SU-DHL-6 (cell line): Measurements from ENCODE around the gene HHAT.

Experiments used
- H2AFZ ChIP-seq: fragments of 200-600 bp; sonication (generic); 2 replicates; pipeline ENCODE4 v1.6.1; 2014; ENCODE audit warnings: low read depth, mild to moderate bottlenecking, moderate library complexity, mixed read lengths, antibody characterized with exemption, low read length; ENCODE audit not compliant: severe bottlenecking
- H3F3A ChIP-seq: fragments of 200-600 bp; shearing (Covaris generic); 2 replicates; pipeline ENCODE4 v1.6.0; 2016; ENCODE audit warnings: antibody characterized with exemption, mild to moderate bottlenecking; ENCODE audit not compliant: insufficient read depth
- H3K27ac ChIP-seq: fragments of 200-600 bp; sonication (generic); 2 replicates; pipeline ENCODE4 v1.5.1; 2016; ENCODE audit warnings: low read depth, mild to moderate bottlenecking, low read length, moderate library complexity, mixed read lengths
- H3K27me3 ChIP-seq: fragments of 200-600 bp; sonication (generic), shearing (Covaris generic); 2 replicates; pipeline ENCODE4 v1.6.0; 2014; ENCODE audit warnings: mild to moderate bottlenecking, low read length
- H3K36me3 ChIP-seq: fragments of 200-600 bp; sonication (generic); 2 replicates; pipeline ENCODE4 v1.6.1; 2014; ENCODE audit warnings: mild to moderate bottlenecking, low read length, mixed read lengths
- H3K4me2 ChIP-seq: fragments of 300-600, 200-600 bp; shearing (Covaris generic), sonication (generic); 2 replicates; pipeline ENCODE4 v1.6.0; 2014; ENCODE audit warnings: low read length, low read depth, mild to moderate bottlenecking; ENCODE audit not compliant: poor library complexity, severe bottlenecking
- H3K4me3 ChIP-seq: fragments of 200-600 bp; sonication (generic); 2 replicates; pipeline ENCODE4 v1.5.1; 2014; ENCODE audit warnings: antibody characterized with exemption, low read length, mild to moderate bottlenecking, mixed read lengths; ENCODE audit not compliant: insufficient read depth, poor library complexity, severe bottlenecking
- H3K79me2 ChIP-seq: fragments of 200-600 bp; sonication (generic); 2 replicates; pipeline ENCODE4 v1.6.1; 2014; ENCODE audit warnings: mild to moderate bottlenecking, low read length, moderate library complexity; ENCODE audit not compliant: insufficient read depth
- H3K9ac ChIP-seq: fragments of 200-600 bp; sonication (generic); 2 replicates; pipeline ENCODE4 v1.7.0; 2014; ENCODE audit warnings: mild to moderate bottlenecking, low read length
- H3K9me2 ChIP-seq: fragments of 200-600 bp; sonication (generic); replicated peaks from 2 replicates; pipeline ENCODE4 v1.6.1; 2014; ENCODE audit warnings: low read length; ENCODE audit not compliant: insufficient read depth
- H3K9me3 ChIP-seq: fragments of 200-600 bp; sonication (generic); 2 replicates; pipeline ENCODE4 v1.6.1; 2014; ENCODE audit warnings: low read length, mixed read lengths; ENCODE audit not compliant: insufficient read depth
- H4K20me1 ChIP-seq: fragments of 200-600 bp; sonication (generic); 2 replicates; pipeline ENCODE4 v1.6.1; 2014; ENCODE audit warnings: low read depth, mild to moderate bottlenecking, antibody characterized with exemption, low read length, moderate library complexity, mixed read lengths
- CTCF ChIP-seq: fragments of 200-600 bp; sonication (generic); IDR thresholded peaks from one replicate; pipeline ENCODE4 v1.5.1; 2017; ENCODE audit warnings: antibody characterized with exemption, mild to moderate bottlenecking, low read length, moderate library complexity; ENCODE audit not compliant: insufficient read depth, poor library complexity, severe bottlenecking
- EZH2phosphoT487 ChIP-seq: fragments of 200-600 bp; sonication (generic), shearing (Covaris generic); conservative IDR thresholded peaks from 2 replicates; pipeline ENCODE4 v1.6.1; 2018; ENCODE audit warnings: mild to moderate bottlenecking, antibody characterized with exemption, low read length, moderate library complexity, mixed read lengths

HHAT gene

GRCh38 chr1:210527091-210527490 is 198.4 kb downstream of the HHAT start:
- Histone ChIP-seq H3K9me2 (no peaks in the 10 kb centered on the region), H3K79me2 (no peaks in the 10 kb centered on the region), H3K36me3 (no peaks in the 10 kb centered on the region), H3K9me3 (no peaks in the 10 kb centered on the region), H3K4me2 (no peak overlapping the region), H4K20me1 (no peaks in the 10 kb centered on the region), H3K27me3 (no peaks in the 10 kb centered on the region), H3F3A (no peaks in the 10 kb centered on the region), H3K27ac (no peak overlapping the region), H3K9ac (no peak overlapping the region), H2AFZ (no peak overlapping the region), H3K4me3 (no peak overlapping the region)
- TF ChIP-seq EZH2phosphoT487: no peak
- TF ChIP-seq CTCF: no peak

- H3K36me3 ChIP-seq: no peaks in the 10 kb centered on the region
- H3K79me2 ChIP-seq: no peaks in the 10 kb centered on the region
- H3K4me3 ChIP-seq: no peak overlapping the region
- no peak overlapping the region for H2AFZ ChIP-seq
- H3K9me3 ChIP-seq: no peaks in the 10 kb centered on the region
- TF ChIP-seq EZH2phosphoT487: no peak
- TF ChIP-seq CTCF: no peak
- no peak overlapping the region for H3K9ac ChIP-seq
- no peak overlapping the region for H3K4me2 ChIP-seq
- H3K9me2 ChIP-seq: no peaks in the 10 kb centered on the region
- H3F3A ChIP-seq: no peaks in the 10 kb centered on the region
- no peaks in the 10 kb centered on the region for H3K27me3 ChIP-seq
- no peaks in the 10 kb centered on the region for H4K20me1 ChIP-seq
- H3K27ac ChIP-seq: no peak overlapping the region
These were observed 202.9 kb downstream of the HHAT start for GRCh38 chr1:210531475-210532222.

- Histone ChIP-seq H3K9me3 (no peaks in the 10 kb centered on the region), H2AFZ (no peak overlapping the region), H3F3A (no peaks in the 10 kb centered on the region), H3K9me2 (no peaks in the 10 kb centered on the region), H3K4me3 (no peak overlapping the region), H3K4me2 (no peak overlapping the region), H3K27me3 (no peaks in the 10 kb centered on the region), H3K27ac (no peak overlapping the region), H3K9ac (no peak overlapping the region), H3K36me3 (no peaks in the 10 kb centered on the region), H4K20me1 (no peaks in the 10 kb centered on the region), H3K79me2 (no peaks in the 10 kb centered on the region)
- no peak for TF ChIP-seq EZH2phosphoT487
- no peak for TF ChIP-seq CTCF
These were observed 203.5 kb downstream of the HHAT start for GRCh38 chr1:210532223-210532598.
